Liver (tissue), 3 donors: ENCODE measurements around the gene CXorf65.

ENCODE experiments used
- GABPA ChIP-seq, 2 donors: IDR thresholded peaks in 1 of 2; conservative IDR thresholded peaks in 1 of 2; 2 replicates each; pipeline ENCODE4 v1.6.1; 2016; ENCODE audit warnings: antibody characterized with exemption in 2 of 2, mild to moderate bottlenecking in 1 of 2, moderate library complexity in 1 of 2
- RAD21 ChIP-seq, 2 donors: IDR thresholded peaks; 2 replicates each; pipeline ENCODE4 v1.6.1; 2016; ENCODE audit warnings: antibody characterized with exemption in 2 of 2, mild to moderate bottlenecking in 2 of 2
- RXRA ChIP-seq, 2 donors: IDR thresholded peaks; 2 replicates each; pipeline ENCODE4 v1.6.1; 2017 to 2018; ENCODE audit warnings: antibody characterized with exemption in 2 of 2, mild to moderate bottlenecking in 1 of 2
- TF ChIP-seq, protein P1 (sequence below): fragments of 150-350 bp; IDR thresholded peaks from 2 replicates; pipeline ENCODE4 v1.5.1; 2017; ENCODE audit warnings: improper control_type of control experiment, low read depth, low read length; ENCODE audit not compliant: missing input control
- donor health status: healthy.
- donor health status: healthy.

DNA sequence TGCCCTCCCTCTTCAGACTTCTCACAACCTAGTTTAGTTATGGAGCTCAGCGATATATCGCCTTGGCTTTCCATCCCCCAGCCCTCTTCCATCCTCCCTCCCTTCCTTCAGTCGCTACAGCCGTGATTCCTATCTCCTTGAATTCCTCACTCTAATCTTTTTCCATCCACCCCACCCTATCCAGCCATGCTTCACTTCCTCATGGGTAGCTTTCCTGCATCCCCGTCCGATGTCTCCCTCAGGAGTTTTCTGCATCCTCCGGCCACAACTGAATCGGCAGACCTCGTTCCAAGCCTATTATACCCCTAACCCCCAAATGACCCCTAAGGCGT, 38.9 kb downstream of the CXorf65 start:
- TF ChIP-seq RAD21 (IDR thresholded peaks at IDR 0.05) (no peak), GABPA (IDR thresholded peaks at IDR 0.05 in 1 of 2, conservative IDR thresholded peaks at IDR 0.05 in 1 of 2) (no peak), RXRA (IDR thresholded peaks at IDR 0.05) (no peak)
- TF ChIP-seq, protein P1, sequence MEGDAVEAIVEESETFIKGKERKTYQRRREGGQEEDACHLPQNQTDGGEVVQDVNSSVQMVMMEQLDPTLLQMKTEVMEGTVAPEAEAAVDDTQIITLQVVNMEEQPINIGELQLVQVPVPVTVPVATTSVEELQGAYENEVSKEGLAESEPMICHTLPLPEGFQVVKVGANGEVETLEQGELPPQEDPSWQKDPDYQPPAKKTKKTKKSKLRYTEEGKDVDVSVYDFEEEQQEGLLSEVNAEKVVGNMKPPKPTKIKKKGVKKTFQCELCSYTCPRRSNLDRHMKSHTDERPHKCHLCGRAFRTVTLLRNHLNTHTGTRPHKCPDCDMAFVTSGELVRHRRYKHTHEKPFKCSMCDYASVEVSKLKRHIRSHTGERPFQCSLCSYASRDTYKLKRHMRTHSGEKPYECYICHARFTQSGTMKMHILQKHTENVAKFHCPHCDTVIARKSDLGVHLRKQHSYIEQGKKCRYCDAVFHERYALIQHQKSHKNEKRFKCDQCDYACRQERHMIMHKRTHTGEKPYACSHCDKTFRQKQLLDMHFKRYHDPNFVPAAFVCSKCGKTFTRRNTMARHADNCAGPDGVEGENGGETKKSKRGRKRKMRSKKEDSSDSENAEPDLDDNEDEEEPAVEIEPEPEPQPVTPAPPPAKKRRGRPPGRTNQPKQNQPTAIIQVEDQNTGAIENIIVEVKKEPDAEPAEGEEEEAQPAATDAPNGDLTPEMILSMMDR: no peak
